Eye (tissue), 1 donor: Measurements from ENCODE around the gene SFRP5.

ENCODE experiments used
- DNase-seq: peaks from one replicate; pipeline ENCODE4 v3.0.0-alpha.2; 2015

The SFRP5 gene

DNA sequence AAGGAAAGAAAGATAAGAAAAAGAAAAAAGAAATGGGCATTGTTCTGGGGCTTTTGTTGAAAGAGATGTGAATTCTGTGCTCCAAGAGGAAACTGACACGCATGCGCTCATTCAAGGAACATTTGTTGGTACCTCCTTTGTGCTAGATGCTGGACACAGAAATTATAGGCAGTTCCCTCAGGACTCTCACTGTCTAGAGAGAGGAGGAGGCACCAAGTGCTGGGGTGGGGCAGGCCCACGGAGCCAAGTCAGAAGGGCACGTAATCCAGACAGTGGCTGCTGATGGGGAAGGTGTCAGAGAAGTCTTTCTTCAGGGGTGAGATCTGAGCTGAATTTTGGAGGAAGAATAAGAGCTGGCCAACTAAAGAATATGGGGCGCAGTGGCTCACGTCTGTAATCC, 37.8 kb downstream of the SFRP5 start:
- no peak for DNase-seq

DNA sequence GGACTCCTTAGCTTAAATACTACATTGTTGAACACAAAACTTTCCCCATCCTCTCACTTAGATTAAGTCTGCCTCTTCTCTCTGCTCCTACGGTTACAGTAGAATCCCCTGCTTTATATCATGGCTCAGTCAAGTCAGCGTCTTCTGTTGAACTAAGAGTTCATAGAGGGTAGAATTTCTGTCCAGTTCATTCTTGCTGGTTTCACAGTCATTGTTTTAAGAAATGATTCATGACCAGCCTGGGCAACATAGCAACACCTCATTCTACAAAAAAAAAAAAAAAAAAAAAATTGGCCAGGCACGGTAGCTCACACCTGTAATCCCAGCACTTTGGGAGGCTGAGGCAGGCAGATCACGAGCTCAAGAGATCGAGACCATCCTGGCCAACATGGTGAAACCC, 38.5 kb downstream of the SFRP5 start:
- DNase-seq = no peak

DNA sequence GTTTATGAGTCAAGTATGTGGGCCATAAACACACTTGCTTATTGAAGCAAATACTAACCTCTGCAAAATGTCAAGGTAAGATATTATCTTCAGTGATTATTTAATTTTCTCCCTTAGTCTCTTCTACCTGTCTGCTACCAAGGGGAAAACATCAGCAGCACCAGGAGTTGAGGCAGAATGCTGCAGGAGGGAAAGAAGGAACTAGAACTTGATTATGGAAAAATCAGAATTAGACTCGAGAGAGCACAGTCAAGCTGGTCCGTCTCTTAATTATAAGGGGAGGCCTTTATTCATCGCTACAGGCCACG, 39.8 kb downstream of the SFRP5 start:
- DNase-seq = no peak

DNA sequence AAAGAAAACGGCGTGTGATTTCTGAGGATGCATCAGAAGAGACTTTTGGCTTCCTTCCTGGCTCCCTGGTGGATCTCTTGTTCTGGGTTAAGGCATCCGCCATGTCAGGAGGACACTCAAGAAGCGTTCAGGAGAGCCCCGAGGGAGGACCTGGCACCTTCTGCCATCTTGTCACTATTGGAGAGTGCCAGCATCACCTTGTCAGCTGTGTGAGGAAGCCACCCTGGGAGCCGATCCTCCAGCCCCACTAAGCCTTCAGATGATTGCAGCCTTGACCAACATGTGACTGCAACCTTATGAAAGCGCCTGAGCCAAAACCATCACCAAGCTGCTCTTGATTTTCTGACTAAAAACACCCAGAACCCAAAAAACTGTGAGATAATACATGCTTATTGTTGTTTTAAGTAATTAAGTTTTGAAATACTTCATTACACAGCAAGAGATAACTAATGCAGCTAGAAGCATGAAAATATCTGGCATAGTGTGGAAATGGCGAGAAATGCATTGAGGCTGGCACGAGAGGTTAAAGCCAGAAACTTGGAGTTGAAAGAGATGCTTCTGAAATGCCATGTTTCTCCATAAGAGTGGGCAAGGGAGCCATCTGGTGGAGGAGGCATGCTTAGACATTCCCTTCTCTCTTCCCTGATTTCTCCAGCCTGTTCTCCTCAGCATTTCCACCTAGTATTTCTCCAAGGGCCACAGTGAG, 40.3 kb downstream of the SFRP5 start:
- DNase-seq = peak; percentile 93

DNA sequence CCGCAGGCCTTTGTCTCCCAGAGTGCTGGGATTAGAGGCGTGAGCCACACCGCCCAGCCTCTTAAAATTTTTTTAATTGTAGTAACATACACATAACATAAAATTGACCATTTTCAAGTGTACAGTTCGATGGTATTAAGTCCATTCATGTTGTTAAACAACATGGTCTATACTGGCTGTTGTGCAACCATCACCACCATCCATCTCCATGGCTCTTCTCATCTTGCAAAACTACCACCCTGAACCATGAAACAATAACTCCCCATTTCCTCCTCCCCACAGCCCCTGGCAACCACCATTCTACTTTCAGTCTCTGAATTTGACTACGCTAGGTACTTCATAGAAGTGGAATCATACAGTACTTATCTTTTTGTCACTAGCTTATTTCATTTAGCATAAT, 42.8 kb downstream of the SFRP5 start:
- no peak for DNase-seq

DNA sequence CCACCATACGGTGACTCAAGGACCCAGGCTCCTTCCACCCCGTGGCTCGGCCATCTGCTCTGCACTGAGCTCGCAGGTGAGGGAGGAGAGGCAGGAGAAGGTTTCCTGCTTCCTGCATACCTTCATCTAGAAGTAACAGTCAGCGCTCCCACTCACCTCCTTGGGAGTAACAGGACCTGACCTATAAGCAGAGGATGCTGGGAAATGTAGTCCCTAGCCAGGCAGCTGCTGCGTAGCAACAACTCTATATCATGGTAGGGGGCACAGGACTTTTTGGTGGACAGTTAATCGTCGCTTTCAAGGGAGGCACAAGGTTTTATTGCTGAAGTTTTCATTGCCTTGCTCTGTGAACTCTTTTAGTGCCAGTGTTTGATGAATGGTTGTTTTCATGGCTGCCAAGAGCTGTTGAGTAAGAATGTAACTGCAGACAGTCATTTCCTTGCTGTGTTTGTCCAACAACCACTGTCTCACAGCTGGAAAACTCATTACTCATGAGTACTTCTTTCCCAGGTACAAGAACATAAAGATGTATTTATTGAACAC, 45.1 kb downstream of the SFRP5 start:
- DNase-seq = no peak

DNA sequence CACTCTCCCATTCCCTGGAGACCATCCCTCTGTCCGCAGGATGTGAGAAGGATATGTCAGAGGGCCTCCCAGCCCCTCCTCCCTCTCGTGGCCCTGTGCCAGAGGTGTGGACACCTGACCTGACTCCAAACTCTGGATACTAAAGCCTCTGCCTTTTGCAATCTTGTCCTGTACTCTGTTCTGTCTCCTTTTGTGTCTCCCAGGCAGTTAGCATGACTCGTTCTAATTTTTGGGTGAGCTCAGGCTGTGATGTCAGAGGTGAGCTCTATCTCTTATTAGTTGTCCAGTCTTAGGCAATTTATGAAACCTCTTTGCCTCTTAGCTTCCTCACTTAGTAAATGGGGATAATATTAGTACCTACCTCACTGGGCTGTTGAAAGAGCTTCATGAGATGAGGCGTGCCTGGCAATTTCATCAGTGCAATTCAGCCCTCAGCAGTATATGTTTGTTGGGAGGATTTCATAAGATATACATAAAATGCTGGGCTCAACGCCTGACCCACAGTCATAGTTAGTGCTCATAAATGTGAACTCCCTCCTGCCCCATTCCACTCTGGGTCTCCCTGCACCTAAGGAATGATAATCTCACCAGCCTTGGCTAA, 47.4 kb downstream of the SFRP5 start:
- DNase-seq = no peak

DNA sequence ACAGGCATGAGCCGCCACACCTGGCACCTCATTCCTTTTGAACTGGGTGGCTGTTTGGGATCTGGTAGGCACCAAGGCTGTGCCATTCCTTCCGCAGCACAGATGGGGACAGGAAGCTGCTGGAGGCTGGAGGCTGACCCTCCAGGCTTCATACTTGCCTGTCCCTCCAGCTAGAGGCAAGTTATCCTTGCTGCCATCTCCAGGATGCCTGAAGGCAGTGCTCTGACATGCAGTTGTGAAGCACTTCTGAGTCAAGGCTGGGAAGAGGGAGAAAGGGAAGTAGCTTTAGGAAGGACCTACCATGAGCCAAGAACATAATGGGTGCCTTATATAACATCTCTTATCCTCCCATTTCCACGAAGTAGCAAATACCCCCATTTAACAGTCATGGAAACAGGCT, 48.8 kb downstream of the SFRP5 start:
- no peak for DNase-seq

DNA sequence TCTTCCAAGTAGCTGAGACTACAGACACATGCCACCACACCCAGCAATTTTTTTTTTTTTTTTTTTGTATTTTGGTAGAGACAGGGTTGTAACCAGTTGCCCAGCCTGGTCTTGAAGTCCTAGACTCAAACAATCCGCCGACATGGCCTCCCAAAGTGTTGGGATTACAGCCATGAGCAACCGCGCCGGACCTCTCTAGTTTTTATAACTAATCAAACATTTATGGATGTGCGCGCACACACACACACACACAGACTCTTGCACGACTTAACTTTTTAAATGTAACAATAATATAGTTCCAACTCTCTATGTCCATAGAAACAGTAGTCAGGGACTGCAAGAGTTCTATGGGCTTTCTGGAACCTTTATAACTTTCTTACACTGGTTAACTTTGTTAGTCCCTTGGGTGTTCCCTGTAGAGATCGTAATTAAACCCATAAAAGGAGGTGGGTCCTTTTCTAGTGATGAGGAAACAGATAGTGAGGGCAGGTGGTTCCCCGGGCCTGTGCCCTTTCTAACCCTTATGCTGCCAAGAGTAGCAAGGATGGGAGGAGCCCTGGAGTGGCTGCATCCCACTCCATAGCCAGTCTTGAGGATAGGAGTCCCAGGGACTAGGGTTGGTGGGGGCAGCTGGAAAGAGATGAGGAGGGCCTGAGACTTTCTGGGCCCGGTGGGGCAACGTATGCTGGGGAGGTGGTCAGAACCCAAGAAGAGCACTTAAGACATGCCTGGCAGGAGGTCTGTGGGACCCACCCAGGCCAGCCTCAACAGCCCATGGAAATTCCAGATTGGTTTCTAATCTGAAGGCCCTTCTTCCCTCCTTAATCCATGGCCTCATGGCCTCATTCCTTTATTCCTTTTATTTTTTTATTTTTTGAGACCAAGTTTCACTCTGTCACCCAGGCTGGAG, 49.7 kb downstream of the SFRP5 start:
- no peak for DNase-seq

DNA sequence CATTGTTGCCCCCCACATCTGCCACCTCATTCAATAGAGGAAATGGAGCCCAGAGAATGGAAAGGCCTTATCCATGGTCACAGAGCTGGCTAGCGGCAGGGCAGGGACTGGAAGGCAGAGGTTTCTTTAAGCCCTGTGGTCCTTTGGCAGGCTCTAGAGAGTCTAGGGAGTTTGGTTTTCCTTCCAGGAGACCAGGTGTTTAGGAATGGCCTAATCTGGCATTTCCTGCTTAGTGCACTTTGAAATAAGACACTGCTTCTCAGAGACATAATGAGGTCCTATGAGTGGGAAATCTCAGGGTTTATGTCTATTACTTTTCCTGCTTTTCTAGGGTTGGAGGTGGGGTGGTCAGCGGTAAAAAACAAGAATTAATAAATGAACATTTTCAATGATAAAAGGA, 52.2 kb downstream of the SFRP5 start:
- DNase-seq = no peak

DNA sequence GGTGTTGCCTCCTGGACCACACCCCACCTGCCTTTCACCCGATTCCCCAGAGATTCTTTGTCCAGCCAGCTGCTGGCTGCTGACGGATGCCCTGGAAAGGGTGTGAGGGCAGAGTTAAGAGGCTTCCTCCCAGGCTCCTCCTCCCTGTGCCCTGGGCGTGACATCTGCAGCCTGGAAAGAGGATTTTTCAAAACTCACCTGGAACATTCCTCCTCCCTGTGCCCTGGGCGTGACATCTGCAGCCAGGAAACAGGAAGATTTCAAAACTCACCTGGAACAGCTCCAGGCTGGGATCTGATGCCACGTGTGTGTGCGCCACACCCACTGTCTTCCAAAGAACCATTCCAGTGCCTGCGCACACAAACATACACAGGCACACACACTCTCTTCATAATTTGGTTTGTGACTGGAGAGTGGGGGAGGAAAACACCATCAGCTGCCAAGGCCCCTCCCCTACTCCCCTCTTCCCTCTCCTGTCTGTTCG, 53.1 kb downstream of the SFRP5 start:
- peak; percentile 41 for DNase-seq

DNA sequence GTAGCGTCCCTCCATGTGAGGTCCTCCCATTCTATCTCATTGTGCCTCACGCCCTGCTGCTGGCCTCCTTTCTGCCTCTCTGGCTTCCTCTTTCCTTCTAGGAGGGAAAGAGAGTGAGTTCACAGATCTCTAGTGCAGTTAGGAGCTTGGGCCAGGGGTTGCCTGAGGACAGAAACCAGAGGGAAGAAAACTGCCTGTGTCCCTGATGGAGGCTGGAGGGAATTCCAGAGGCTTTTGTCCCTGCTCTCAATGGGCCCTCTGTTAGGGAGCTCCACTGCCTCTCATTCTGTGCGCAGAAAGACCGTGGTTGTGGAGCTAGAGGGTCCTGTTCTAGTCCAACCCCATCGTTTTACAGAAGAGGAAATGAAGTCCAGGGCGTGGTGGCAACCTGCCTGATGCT, 53.6 kb downstream of the SFRP5 start:
- DNase-seq = no peak

DNA sequence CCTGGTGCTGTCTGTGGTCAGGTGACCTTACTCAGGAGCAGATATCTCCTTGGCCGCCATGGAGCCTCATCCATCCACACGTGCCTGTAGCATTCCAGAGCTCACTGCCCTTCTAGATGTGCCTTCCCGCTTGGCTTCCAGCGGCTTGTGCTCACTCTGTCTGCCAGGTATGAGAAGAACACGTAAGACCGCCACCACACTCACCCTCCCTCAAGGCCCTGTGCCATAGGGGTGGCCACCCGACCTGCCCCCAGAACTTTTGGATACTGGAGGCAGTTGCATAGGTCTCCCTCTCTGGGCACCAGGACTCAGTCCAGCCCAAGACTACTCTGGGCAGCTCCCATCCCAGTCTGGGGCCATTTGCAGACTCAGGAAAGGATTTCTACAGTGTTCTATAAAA, 54.2 kb downstream of the SFRP5 start:
- no peak for DNase-seq
